NCI-H2171 treated with DMSO at 0.1 percent for 48 hours (cell line): ENCODE data around the gene ARG2.

Experiments
- DNase-seq: peaks from one replicate; lab custom pipeline; 2025; lab: John Stamatoyannopoulos, UW

Gene ARG2

DNA sequence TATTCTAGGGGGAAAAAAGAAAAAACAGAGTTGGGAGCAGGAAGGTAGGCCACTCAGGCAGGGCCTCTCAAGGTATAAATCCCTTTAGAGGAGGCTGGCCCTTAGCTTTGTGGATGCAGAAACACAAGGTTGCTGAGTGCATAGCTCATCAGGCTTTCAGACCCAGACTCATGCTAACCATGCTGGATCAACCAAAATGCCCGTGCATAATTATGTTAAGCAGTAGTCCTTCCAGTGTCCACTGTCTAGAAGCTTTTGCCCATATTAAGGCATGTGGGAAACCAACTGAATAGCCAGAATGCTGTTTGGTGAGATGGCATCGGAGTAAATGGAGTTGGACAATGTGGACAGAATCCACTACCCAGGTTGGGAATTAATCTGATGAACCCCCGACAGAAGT, 18.9 kb downstream of the ARG2 start:
- no peak for DNase-seq

DNA sequence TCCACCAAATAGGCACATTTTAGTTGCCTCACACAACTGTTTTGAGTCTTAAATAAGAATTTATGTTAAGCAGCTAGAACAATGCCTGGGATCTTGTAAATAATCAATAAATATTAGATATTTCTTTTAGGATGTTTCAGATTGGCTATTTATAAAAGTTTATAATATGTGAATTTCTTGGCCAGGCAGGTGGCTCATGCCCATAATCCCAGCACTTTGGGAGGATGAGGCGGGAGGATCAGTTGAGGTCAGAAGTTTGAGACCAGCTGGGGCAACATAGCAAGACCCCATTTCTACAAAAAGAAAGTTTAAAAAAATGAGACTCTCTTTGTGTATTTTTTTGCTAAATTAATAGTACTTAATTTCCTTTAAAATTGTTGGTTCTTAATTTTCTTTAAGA, 21.8 kb downstream of the ARG2 start:
- no peak for DNase-seq

DNA sequence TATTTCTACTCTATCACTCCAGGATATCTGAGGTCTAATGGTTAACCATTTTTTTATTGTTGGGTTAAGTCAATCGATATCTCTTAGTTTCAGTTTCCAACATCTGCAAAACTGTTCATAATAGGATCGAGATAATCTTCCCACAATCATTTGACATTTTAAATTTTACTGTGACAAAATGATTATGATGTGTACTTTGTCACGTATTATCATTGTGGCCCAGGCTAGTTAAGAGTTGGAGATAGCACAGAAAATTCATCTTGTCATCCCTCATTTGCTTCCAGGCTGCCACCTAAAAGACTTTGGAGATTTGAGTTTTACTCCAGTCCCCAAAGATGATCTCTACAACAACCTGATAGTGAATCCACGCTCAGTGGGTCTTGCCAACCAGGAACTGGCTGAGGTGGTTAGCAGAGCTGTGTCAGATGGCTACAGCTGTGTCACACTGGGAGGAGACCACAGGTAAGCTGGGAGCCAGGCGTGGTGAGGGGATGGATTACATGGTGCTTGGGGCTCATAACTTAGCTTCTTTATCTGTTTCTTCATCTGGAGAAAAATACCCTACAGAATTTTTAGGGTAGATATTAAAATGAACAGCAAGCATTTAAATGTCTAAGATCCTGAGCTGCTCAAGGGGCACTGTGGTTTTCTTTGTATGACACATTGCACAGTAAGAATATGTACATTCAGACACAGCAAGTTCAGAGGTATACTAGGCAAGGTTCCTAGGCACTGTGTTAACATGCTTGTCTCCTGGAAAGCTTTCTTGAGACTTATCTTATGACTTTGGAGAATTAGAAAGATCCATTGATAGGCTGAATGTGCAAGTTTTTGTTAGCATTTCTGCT, 22.4 kb downstream of the ARG2 start:
- no peak for DNase-seq

DNA sequence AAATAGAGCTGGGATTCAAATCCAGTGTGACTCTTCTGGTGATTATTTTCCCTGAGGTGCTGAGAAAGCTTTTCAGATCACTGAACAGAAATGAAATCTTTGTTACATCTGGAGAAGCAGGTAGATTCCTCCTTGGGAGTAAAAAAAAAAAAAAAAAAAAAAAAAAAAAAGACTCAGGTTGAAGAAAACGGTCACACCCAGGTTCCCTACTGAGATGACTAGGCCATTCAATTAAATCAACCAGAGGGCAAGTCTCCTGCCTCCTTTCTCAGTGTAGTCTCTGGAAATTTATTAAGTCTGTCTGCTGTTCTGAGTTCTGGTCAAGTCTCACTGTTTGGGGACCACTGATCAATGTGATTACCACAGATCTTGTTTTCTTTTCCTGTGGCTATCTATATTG, 24.0 kb downstream of the ARG2 start:
- peak; percentile 74 for DNase-seq

DNA sequence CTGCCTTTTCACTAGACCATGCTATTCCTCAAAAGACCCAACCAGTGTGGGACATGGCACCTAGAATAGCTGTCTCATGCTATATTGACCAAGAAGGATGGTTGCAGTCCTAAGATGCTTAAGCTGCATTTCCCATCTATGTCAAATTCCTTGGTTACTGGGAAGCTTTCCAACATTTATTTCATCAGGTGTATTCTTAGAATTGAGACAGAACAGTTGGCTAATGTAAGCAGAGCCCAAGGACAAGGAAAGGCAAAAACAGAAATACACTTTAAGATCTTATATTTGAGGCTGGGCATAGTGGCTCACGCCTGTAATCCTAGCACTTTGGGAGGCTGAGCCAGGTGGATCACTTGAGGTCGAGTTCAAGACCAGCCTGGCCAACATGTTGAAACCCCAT, 24.7 kb downstream of the ARG2 start:
- DNase-seq: no peak

DNA sequence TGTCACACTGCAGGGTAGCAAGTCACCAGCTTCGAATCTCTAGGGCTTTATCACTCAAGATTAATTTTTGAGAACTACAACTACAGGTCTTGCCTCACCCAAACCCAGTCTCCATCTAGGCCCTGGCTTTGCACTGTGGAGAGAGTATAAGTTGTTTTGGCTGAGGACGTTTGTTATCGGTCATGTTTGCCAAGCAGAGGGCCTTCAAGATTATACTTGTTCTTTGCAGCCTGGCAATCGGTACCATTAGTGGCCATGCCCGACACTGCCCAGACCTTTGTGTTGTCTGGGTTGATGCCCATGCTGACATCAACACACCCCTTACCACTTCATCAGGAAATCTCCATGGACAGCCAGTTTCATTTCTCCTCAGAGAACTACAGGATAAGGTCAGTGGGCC, 25.7 kb downstream of the ARG2 start:
- DNase-seq: no peak

DNA sequence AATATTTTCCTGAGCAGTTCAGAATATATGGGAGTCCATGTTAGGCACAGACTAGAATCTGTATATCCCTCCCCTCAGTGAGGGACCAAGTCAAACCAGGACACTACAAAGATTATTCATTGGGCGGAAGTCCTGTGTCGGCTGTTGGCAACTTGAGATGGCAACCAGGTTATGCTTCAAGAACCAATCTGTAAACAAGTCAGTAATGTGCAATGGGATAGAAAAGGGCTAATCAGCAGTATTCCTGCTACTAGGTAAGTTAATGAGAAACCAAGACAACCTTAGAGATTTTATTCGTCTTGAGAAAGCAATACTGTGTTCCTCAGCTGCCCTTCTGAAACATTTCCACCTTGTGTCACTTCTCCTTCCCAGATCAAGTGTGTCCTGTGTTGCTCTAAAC, 26.4 kb downstream of the ARG2 start:
- DNase-seq: no peak

DNA sequence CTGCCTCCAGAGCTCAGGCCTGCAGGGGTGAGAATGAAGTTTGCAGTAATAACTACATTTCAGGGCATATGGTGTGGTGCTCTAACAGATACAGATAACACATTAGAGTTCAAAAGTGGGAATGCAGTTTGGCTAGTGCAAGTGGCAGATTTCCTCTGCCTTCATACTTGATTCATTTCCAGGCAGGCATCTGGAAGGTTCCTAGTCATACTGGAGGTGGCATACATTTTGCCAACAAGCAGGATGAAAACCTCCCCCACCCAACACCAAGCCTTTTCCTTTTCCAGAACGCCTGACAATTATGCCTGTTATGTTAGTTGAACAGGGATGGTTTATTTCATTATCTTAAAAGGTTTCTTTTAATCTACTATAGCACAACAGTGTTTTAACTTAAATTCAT, 30.4 kb downstream of the ARG2 start:
- no peak for DNase-seq

DNA sequence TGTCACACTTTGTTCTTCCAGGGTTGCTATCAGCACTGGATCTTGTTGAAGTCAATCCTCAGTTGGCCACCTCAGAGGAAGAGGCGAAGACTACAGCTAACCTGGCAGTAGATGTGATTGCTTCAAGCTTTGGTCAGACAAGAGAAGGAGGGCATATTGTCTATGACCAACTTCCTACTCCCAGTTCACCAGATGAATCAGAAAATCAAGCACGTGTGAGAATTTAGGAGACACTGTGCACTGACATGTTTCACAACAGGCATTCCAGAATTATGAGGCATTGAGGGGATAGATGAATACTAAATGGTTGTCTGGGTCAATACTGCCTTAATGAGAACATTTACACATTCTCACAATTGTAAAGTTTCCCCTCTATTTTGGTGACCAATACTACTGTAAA, 31.0 kb downstream of the ARG2 start:
- DNase-seq: no peak

DNA sequence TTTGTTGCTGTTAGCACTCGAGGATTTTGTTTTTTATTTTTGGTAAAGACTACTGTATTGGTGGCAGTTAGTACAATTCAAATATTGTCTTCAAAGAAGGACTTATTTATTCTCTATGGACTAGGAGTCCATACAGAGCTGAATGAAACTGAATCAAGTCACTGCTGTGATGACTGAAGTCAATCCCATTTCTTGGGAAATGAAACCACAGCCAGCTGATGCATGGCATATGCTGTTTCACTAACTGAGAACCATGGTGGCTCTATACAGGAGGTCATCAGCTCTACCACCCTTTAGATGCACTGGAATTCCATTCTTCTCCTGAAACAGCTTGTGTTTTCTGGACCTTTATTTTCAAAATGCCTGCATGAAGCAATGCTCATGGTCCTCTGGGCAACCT, 32.5 kb downstream of the ARG2 start:
- no peak for DNase-seq

DNA sequence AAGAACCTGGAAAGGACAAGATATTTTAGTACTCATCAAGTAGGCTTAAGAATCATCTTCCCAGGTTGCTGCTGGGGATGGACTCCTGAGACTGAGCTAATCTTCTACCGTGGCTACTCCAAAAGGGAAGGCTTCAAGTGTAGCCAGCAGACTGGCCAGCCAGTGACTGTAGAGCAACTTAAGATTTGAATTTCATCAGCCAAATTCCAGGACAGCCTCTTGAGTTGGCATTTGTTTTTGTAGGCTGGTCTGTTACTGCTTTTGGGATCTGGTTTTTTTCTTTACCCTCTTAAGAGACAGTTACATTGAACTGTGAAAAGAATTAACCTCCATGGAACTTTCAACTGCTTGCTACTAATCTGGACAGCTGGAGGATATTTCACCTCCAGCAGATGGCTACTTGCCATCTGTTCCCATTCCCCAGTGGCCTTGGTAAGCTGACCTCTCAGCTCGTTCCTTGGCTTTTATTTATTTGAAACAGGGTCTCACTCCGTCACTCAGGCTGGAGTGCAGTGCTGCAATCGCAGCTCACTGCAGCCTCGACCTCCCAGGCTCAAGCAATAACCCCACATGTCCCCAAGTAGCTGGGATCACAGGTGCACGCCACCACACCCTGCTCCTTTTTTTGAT, 34.0 kb downstream of the ARG2 start:
- DNase-seq: no peak

DNA sequence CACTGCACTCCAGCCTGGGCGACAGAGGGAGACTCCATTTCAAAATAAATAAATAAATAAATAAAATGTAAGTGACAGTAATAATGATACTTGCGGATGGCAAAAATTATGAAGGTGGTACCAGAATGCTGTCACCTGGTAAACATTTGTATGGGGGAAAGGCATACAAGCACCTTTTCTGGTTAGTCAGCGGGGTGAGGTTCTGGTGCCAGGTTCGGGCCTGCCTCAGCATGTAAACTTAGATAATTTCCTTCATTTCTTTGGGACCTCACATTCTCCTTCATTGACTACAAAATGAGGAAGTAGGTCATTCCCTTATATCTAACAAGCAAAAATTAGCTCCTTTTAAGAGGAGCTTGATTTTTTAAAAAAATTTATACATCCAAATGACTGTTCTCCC, 43.9 kb downstream of the ARG2 start:
- DNase-seq: no peak

DNA sequence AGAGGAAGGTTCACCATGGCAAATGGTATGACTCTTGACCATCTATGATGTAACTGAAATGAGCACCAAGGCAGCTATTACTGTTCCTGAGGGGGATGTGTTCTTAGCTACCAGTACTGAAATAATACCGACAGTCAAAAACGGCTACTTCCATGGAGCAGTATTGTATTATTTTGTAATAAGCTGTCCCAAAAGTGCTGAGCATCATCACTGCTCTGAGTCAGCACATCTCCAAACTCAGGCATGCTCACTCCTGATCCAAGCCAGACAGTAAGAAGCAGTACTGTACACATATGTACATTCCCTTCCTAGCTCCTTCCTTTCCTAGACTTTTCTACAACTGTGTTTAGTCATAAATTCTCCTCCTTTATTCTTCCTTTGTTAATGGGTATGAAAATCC, 46.1 kb downstream of the ARG2 start:
- no peak for DNase-seq

DNA sequence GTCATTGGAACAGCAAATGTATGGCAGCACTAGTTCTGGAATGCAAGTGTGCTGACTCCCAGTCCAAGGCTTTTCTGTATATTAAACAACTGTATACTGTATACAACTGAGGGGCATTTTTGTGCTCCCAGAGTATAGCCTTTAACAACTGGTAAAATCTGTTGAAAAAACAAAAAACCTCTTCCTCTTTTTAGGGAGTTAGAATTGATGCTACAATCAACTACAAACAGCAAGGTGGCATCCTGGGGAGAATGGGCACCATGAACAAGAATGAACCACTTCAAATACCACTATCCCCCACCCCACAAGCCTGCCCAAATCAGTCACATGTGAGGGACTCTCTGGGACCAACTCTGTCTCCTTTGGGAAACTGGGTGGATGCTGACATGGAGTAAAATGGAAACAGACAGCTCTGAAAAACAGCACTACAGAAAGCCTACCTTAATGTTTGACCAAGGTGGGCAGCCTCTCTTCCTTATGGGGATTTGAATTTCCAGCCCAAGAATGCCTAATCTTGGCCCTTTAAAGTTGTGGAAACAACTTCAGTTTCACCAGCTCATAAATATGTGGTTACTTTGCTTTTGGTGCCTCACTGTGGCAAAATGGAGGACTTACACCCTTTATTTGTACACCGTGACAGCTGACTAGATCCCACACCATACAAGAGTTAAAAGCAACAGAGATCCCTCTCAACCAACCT, 47.2 kb downstream of the ARG2 start:
- DNase-seq: peak; percentile 59

DNA sequence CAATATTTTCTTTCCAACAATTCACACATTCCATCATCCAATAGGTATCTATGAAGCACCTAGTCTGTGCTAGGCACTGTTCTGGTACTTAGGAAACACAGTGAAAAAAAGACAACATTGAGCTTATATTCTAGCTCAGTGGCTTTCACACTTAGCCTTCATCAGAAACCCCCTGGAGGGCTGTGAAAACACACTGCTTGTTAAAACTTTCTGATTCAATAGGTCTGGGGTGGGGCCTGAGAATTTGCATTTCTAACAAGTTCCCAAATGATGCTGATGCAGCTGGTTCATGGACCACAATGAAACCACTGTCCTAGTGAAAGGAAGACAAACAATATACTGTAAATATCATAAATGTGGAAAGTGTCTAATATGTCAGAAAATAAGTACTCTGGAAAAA, 48.8 kb downstream of the ARG2 start:
- no peak for DNase-seq

DNA sequence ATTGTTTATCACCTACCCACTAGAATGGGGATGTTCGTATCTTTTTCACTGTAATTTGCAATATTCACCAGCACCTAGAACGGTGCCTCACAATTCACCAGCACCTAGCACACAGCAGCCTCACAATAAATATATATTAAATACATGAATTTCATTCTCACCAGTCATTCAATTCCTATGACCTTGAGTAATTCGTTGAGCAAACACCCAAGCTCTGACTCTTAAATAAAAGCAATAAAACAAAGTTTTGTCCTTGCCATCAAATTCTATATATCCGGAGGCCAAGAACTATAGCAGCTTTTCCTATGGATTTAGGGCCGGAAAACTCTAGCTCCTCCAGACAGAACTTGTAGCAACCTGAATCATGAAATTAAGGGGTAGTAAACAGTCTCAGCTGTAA, 53.7 kb downstream of the ARG2 start:
- no peak for DNase-seq

DNA sequence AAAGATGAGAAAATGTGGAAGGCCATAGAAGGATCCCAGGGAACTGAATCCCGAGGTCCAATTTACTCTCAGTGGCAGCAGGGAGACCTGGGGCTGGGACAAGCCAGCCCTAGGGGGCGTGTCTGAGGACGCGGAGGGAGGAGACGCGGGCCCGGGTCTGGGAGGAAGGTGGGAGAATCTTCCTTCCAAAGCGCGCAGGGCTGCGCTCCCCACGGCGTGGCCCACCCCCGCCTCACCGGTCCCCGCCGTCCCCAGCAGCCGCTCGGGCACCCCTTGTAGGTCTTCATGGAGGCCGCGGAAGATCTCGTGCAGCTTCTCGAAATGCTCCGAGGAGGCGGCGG, 54.4 kb downstream of the ARG2 start:
- peak; percentile 71 for DNase-seq

DNA sequence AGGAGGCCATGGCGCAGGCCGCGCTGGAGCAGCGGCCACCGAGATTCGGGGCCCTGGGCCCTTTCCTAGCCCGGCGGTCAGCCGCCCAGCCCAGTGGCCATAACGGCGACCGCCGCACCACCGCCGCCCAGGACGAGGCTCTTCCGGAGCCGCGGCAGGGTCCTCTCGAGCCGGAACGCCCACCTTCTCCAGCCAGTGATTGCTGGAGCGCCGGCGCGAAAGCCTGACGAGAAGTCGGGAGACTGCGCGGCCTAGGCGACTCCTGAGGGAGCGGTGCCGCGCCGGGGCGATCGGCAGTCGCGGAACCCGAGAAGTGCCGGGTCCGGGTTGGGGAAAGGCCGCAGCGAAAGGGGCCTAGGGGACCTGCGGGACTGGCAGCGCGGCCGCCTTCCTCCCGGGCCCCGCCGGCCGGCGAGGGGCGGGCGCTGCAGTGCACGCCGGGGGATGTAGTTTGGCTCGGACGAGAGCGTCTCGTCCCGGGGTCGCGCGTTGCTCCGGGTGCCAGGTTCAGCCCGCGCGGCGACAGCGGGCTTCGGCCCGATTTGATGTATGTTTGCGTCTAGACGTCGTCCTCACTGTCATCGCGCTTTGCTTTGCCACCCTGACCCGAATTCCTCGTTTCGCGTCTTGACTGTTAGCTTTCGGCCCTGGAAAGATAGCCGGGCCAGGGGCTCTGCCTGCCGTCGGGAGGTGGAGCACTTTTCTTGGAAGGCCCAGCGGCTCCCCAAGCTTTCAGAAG, 54.9 kb downstream of the ARG2 start, which contains the start of gene VTI1B:
TSS of gene VTI1B (minus strand) at position 153 of the 739 bp plus-strand sequence. CDS start at position 10, 143 bp downstream.
- peak; percentile 84 for DNase-seq

DNA sequence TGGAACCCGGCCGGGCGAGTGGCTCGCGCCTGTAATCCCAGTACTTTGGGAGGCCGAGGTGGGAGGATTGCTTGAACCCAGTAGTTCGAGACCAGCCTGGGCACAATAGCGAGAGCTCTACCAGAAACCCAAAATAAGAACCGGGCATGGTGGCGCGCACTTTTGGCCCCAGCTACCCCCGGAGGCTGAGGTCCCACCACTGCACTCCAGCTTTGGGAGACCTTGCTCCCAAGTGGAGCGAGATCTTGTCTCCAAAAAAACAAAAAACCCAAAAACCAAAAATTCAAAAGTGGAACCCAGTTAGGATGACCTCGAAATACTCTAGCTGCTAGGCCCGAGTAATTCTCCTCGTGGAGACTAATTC, 55.5 kb downstream of the ARG2 start:
- DNase-seq: no peak

DNA sequence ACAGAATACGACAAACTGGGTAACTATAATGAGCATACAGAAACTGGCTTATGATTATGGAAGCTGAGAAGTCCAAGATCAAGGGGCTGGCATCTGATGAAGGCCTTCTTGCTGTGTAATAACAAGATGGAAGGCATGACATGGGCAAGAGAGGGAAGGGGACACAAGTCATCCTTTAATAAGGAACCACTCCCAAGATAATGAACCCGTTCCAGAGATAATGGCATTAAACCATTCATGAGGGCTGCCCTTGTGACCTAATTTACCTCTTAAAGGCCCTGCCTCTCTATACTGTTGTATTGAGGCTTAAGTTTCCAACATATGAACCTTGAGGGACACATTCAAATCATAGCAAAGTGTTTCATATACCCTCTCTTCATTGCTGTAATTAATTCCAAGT, 59.3 kb downstream of the ARG2 start:
- DNase-seq: no peak

DNA sequence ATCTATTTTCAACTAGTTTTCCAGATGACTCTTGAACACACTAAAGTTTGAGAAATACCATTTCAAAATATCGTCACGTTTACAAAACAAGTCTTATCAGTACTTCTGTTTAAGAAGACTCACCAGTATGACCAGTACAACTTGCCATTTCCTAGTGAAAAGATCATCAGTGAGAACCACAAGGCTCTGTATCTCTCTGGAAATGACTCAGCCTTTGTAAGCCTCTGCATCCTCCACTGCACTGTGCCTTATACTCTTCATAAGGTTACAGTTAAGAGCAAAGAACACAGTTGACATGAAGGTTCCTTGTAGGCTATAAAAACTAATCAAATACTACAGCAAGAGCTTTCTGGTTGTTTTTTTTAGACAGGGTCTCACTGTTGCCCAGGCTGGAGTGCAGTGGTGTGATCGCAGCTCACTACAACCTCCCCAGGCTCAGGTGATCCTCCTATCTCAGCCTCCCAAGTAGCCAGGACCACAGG, 60.4 kb downstream of the ARG2 start:
- DNase-seq: no peak

DNA sequence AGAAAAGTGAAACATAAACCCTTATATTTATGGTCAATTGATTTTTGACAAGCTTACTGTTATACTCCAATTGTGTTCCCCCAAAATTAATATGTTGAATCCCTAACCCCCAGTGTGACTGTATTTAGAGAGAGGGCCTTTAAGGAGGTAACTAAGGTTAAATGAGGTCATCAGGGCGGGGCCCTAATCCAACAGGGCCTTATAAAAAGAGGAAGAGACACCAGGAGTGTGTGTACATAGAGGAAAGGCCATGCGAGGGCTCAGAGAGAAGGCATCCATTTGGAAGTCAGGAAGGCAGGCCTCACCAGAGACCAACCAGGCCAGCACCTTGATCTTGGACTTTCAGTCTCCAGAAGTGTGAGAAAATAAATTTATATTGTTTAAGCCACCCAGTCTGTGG, 61.2 kb downstream of the ARG2 start:
- DNase-seq: no peak
